Measurements from ENCODE around the gene RHOG. TPM values are rescaled to one million over a fixed set of nuclear protein-coding genes. Genes with fewer than 3 reads are reported as not detected.

RHOG gene
- total RNA-seq, 2 experiments from 2014 or later, result 101 to 106 TPM

DNA sequence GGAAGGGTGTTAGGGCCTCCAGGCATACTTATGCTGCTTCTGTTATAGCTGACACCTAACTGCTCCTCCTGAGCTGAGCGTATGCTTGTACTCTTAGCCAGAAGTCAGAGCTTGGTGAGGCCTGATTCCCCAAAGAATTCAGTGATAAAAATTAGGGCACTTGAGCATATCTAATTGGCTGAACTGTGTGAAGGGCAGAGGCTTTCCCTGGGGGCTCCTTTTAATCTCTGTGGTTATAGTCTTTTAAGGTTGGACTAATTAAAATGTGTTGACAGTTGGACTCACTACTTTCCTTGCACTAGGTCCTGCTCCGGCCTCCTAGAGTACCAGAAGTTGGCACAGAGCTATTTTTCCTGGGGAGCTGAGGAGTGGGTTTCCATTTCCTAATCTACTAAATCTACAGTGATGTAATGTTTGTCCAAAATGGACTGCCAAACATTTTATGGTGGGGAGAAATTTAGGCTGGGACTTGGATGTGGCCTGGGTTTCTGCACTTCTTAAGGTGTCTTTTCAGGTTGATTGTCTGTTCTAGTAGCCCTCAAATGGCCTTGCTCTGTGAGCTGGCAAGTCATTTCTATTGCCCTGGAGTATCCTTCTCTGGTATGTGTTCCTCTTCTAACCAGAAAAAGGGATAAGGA, 33.1 kb upstream of the RHOG start:
- ChIA-PET CTCF (interaction anchor here (1.4 to 6.9 kb wide), 3 partner anchors 18 to 199 kb away, joined by 4 to 44 read pairs (median 7); partner anchors contain the start of gene STIM1), POLR2A (interaction anchor here (0.8 to 1.7 kb wide), 4 partner anchors 15 to 28 kb away, joined by 3 to 5 read pairs (median 4); partner anchors contain the start of gene STIM1)
- Mint-ChIP-seq H3K36me3 (ENCODE audit: low read depth) (peaks cover 15% of the 10 kb centered on the region), H3K27me3 (no peaks in the 10 kb centered on the region), H3K4me3 (peak overlapping the region; percentile 6), H3K9me3 (no peaks in the 10 kb centered on the region), H3K4me1 (ENCODE audit: low read depth) (peaks cover 83% of the 10 kb centered on the region), H3K27ac (peak overlapping the region; percentile 68)
- ATAC-seq (ENCODE audit: poor library complexity) (no peak), DNase-seq (no peak)
- Histone ChIP-seq H3K36me3 (ENCODE audit: insufficient read depth, low read length) (peaks cover 3% of the 10 kb centered on the region), H3K27me3 (ENCODE audit: control insufficient read depth in 1 of 2, insufficient read depth in 2 of 2, low read length in 2 of 2) (no peaks in the 10 kb centered on the region), H3K9me3 (ENCODE audit: control insufficient read depth in 1 of 2, insufficient read depth in 1 of 2, low read length in 2 of 2) (no peaks in the 10 kb centered on the region), H3K4me3 (ENCODE audit: low read length) (no peak overlapping the region), H3K27ac (ENCODE audit: low read depth in 1 of 2, low read length in 2 of 2) (no peak overlapping the region), H3K4me1 (ENCODE audit: insufficient read depth, low read length) (peaks cover 31% of the 10 kb centered on the region)
- intact Hi-C loops (cut with DNase I, micrococcal nuclease), result no loop called here
- no peak for TF ChIP-seq CTCF (IDR thresholded peaks at IDR 0.05)

- DNase-seq, result peak in 1 of 14 experiments; percentile 28
- Mint-ChIP-seq H3K36me3 (ENCODE audit: low read depth) (peaks cover 16% of the 10 kb centered on the region), H3K27ac (peak overlapping the region; percentile 90), H3K27me3 (no peaks in the 10 kb centered on the region), H3K4me1 (ENCODE audit: low read depth) (peaks cover 86% of the 10 kb centered on the region), H3K9me3 (no peaks in the 10 kb centered on the region), H3K4me3 (peak overlapping the region; percentile 11)
- H3K4me1 ChIP-seq (ENCODE audit: insufficient read depth, low read length), result peaks cover 67% of the 10 kb centered on the region
- no peak overlapping the region for H3K4me3 ChIP-seq (ENCODE audit: low read length)
- no peaks in the 10 kb centered on the region for H3K9me3 ChIP-seq (ENCODE audit: control insufficient read depth in 1 of 2, insufficient read depth in 1 of 2, low read length in 2 of 2)
- ChIA-PET POLR2A (interaction anchor here (0.5 to 9.5 kb wide), 8 partner anchors 8 to 62 kb away, joined by 3 to 100 read pairs (median 4); partner anchors contain the start of gene STIM1), CTCF (interaction anchor here (1.2 to 7.2 kb wide), 5 partner anchors 9 to 206 kb away, joined by 3 to 49 read pairs (median 3); partner anchors contain the start of gene STIM1)
- intact Hi-C loops (cut with DNase I, micrococcal nuclease), result no loop called here
- no peaks in the 10 kb centered on the region for H3K27me3 ChIP-seq (ENCODE audit: control insufficient read depth in 1 of 2, insufficient read depth in 2 of 2, low read length in 2 of 2)
- peaks cover 6% of the 10 kb centered on the region for H3K36me3 ChIP-seq (ENCODE audit: insufficient read depth, low read length)
- ATAC-seq (ENCODE audit: poor library complexity), result peak; percentile 42
- H3K27ac ChIP-seq (ENCODE audit: low read depth in 1 of 2, low read length in 2 of 2), result no peak overlapping the region
- no peak for TF ChIP-seq CTCF (IDR thresholded peaks at IDR 0.05)
These were observed 26.7 kb upstream of the RHOG start for GRCh38 chr11:3867209-3868091.

GRCh38 chr11:3866836-3867208, 26.1 kb upstream of the RHOG start:
- no peak overlapping the region for H3K4me3 ChIP-seq (ENCODE audit: low read length)

More at GRCh38 chr11:3866836-3867208, 26.1 kb upstream of the RHOG start:
- Histone ChIP-seq H3K9me3 (ENCODE audit: control insufficient read depth in 1 of 2, insufficient read depth in 1 of 2, low read length in 2 of 2) (no peaks in the 10 kb centered on the region), H3K4me1 (ENCODE audit: insufficient read depth, low read length) (peaks cover 73% of the 10 kb centered on the region), H3K27ac (ENCODE audit: low read depth in 1 of 2, low read length in 2 of 2) (no peak overlapping the region), H3K36me3 (ENCODE audit: insufficient read depth, low read length) (peaks cover 4% of the 10 kb centered on the region), H3K27me3 (ENCODE audit: control insufficient read depth in 1 of 2, insufficient read depth in 2 of 2, low read length in 2 of 2) (no peaks in the 10 kb centered on the region)
- DNase-seq (no peak), ATAC-seq (ENCODE audit: poor library complexity) (no peak)
- Mint-ChIP-seq H3K27me3 (no peaks in the 10 kb centered on the region), H3K9me3 (no peaks in the 10 kb centered on the region), H3K4me3 (peak overlapping the region; percentile 11), H3K36me3 (ENCODE audit: low read depth) (peaks cover 15% of the 10 kb centered on the region), H3K4me1 (ENCODE audit: low read depth) (peaks cover 89% of the 10 kb centered on the region), H3K27ac (peak overlapping the region; percentile 90)
- ChIA-PET POLR2A (interaction anchor here (1.0 to 9.5 kb wide), 3 partner anchors 9 to 25 kb away, joined by 4 to 100 read pairs (median 8); partner anchors contain the start of gene STIM1), CTCF (interaction anchor here (1.2 to 7.2 kb wide), 4 partner anchors 8 to 205 kb away, joined by 3 to 49 read pairs (median 4); partner anchors contain the start of gene STIM1)
- TF ChIP-seq CTCF (IDR thresholded peaks at IDR 0.05), result no peak
- intact Hi-C loops (cut with DNase I, micrococcal nuclease), result no loop called here

Data from CD4-positive, alpha-beta T cell (primary cell).